HCT116 (cell line): ENCODE results near the gene PIEZO2. TPM values are rescaled to one million over a fixed set of nuclear protein-coding genes. Genes with fewer than 3 reads are reported as not detected.

ENCODE experiments used
- ATAC-seq: fragments of 200-7000 bp; cut with Tn5 transposase; 2 replicates; pipeline ENCODE4 v1.9.1; 2020; ENCODE audit warnings: mild to moderate bottlenecking, moderate library complexity
- BruUV-seq: library from RNA; stranded (reverse); fragments of 400-500 nt; replicated peaks from 2 replicates; lab custom pipeline; 2021; lab: Mats Ljungman, UMichigan
- CTCF ChIA-PET: fragments of 300-600 bp; sonication (Branson Sonifier 250); formaldehyde crosslinking; loops from one replicate; lab custom pipeline; 2021; ENCODE audit warnings: antibody characterized with exemption; lab: Charles Lee
- POLR2A ChIA-PET: fragments of 300-600, 350-600 bp; sonication (Branson Sonifier 250); formaldehyde crosslinking; loops from one replicate; lab custom pipeline; 2021; ENCODE audit warnings: antibody characterized with exemption; lab: Charles Lee
- RAD21 ChIA-PET, 2 experiments: fragments of 300-600 bp; sonication (Branson Sonifier 250); formaldehyde crosslinking; loops; one replicate each; lab custom pipeline; 2023; ENCODE audit warnings: low total read pairs in 2 of 2; ENCODE audit not compliant: uncharacterized antibody in 2 of 2, unreplicated experiment in 2 of 2, low non-redundant PET in 1 of 2; lab: Charles Lee
- DNase-seq: peaks from one replicate; pipeline ENCODE4 v3.0.0-alpha.2; 2010; ENCODE audit warnings: low read depth, low spot score
- H2AFZ ChIP-seq: fragments of 200-600 bp; shearing (Covaris generic), sonication (generic); 2 replicates; pipeline ENCODE4 v1.6.1; 2017; ENCODE audit warnings: low read depth, mixed run types, mixed read lengths, antibody characterized with exemption, low read length; ENCODE audit not compliant: poor library complexity, severe bottlenecking
- H3K27ac ChIP-seq: 2 replicates; pipeline ENCODE4 v1.5.1; 2012; ENCODE audit warnings: low read depth, low read length
- H3K27me3 ChIP-seq: fragments of 200-600 bp; sonication (generic); 2 replicates; pipeline ENCODE4 v1.6.1; 2016; ENCODE audit warnings: mixed run types, low read length, mixed read lengths; ENCODE audit not compliant: insufficient read depth
- H3K36me3 ChIP-seq, 2 experiments: fragments of 200-500 bp in 1 of 2; fragments of 200-600 bp in 1 of 2; sonication (Bioruptor generic) in 1 of 2; sonication (generic) in 1 of 2; 2 replicates each; pipeline versions ENCODE4 v1.5.1 to v1.6.1; 2014 to 2016; ENCODE audit warnings: low read length in 2 of 2, inconsistent platforms in 1 of 2, mixed read lengths in 1 of 2, mixed run types in 1 of 2; ENCODE audit not compliant: insufficient read depth in 2 of 2, control insufficient read depth in 1 of 2
- H3K4me1 ChIP-seq, 2 experiments: fragments of 200-600 bp in 1 of 2; sonication (generic) in 1 of 2; 2 replicates each; pipeline versions ENCODE4 v1.5.1 to v1.6.1; 2012 to 2017; ENCODE audit warnings: low read length in 2 of 2, inconsistent platforms in 1 of 2, mild to moderate bottlenecking in 1 of 2, mixed read lengths in 1 of 2, mixed run types in 1 of 2, moderate library complexity in 1 of 2; ENCODE audit not compliant: insufficient read depth in 2 of 2, control insufficient read depth in 1 of 2
- H3K4me2 ChIP-seq: fragments of 200-600 bp; sonication (generic); 2 replicates; pipeline ENCODE4 v1.6.1; 2017; ENCODE audit warnings: mixed run types, low read length, mixed read lengths
- H3K4me3 ChIP-seq, 2 experiments: fragments of 200-600 bp in 1 of 2; sonication (generic) in 1 of 2; replicated peaks in 1 of 2; 2 replicates each; pipeline ENCODE4 v1.5.1; 2011 to 2016; ENCODE audit warnings: low read length in 2 of 2, control low read depth in 1 of 2, low read depth in 1 of 2, mild to moderate bottlenecking in 1 of 2, mixed read lengths in 1 of 2, mixed run types in 1 of 2
- H3K79me2 ChIP-seq: fragments of 200-600 bp; sonication (generic); 2 replicates; pipeline ENCODE4 v1.6.1; 2017; ENCODE audit warnings: mild to moderate bottlenecking, mixed run types, low read length, moderate library complexity, mixed read lengths; ENCODE audit not compliant: insufficient read depth
- H3K9ac ChIP-seq: fragments of 200-600 bp; sonication (generic); 2 replicates; pipeline ENCODE4 v1.6.1; 2016; ENCODE audit warnings: low read length, mixed read lengths
- H3K9me2 ChIP-seq: fragments of 200-600 bp; sonication (generic), shearing (Covaris generic); 2 replicates; pipeline ENCODE4 v1.6.1; 2017; ENCODE audit warnings: mixed run types, mild to moderate bottlenecking, moderate library complexity; ENCODE audit not compliant: insufficient read depth
- H3K9me3 ChIP-seq, 2 experiments: fragments of 200-500 bp in 1 of 2; fragments of 200-600 bp in 1 of 2; sonication (Bioruptor generic) in 1 of 2; sonication (generic) in 1 of 2; 2 replicates each; pipeline ENCODE4 v1.6.1; 2014 to 2017; ENCODE audit warnings: low read length in 2 of 2, mixed read lengths in 2 of 2, inconsistent platforms in 1 of 2, low read depth in 1 of 2, mild to moderate bottlenecking in 1 of 2, mixed run types in 1 of 2, moderate library complexity in 1 of 2; ENCODE audit not compliant: control insufficient read depth in 1 of 2, insufficient read depth in 1 of 2
- H4K20me1 ChIP-seq: fragments of 200-600 bp; sonication (generic), shearing (Covaris generic); 2 replicates; pipeline ENCODE4 v1.6.1; 2017; ENCODE audit warnings: mixed run types, mild to moderate bottlenecking, moderate library complexity; ENCODE audit not compliant: insufficient read depth
- CBX3 ChIP-seq: IDR thresholded peaks from 2 replicates; pipeline ENCODE4 v1.6.1; 2012; ENCODE audit warnings: low read depth
- EGR1 ChIP-seq: IDR thresholded peaks from 2 replicates; pipeline ENCODE4 v1.6.1; 2012; ENCODE audit warnings: low read depth
- EZH2 ChIP-seq: fragments of 200-600 bp; sonication (generic); IDR thresholded peaks from 2 replicates; pipeline ENCODE4 v1.6.1; 2017; ENCODE audit warnings: antibody characterized with exemption, mixed run types
- EZH2phosphoT487 ChIP-seq: fragments of 200-600 bp; IDR thresholded peaks from 2 replicates; pipeline ENCODE4 v1.6.1; 2018; ENCODE audit warnings: antibody characterized with exemption, borderline replicate concordance
- FOSL1 ChIP-seq: IDR thresholded peaks from 2 replicates; pipeline ENCODE4 v1.6.1; 2012; ENCODE audit warnings: low read depth
- POLR2A ChIP-seq: IDR thresholded peaks from 2 replicates; pipeline ENCODE4 v1.7.0; 2011; ENCODE audit warnings: borderline replicate concordance; ENCODE audit not compliant: insufficient read depth, insufficient read length; ENCODE audit errors: extremely low read depth
- POLR2AphosphoS5 ChIP-seq: IDR thresholded peaks from 2 replicates; pipeline ENCODE4 v1.6.1; 2011; ENCODE audit warnings: mild to moderate bottlenecking, low read depth, low read length, moderate library complexity
- RAD21 ChIP-seq: IDR thresholded peaks from 2 replicates; pipeline ENCODE4 v1.6.1; 2012; ENCODE audit warnings: low read depth, mild to moderate bottlenecking
- SIN3A ChIP-seq: IDR thresholded peaks from 2 replicates; pipeline ENCODE4 v1.6.1; 2012; ENCODE audit warnings: low read depth
- SP1 ChIP-seq: IDR thresholded peaks from 2 replicates; pipeline ENCODE4 v1.6.1; 2012; ENCODE audit warnings: low read depth
- SRF ChIP-seq: IDR thresholded peaks from 2 replicates; pipeline ENCODE4 v1.6.1; 2012; ENCODE audit warnings: low read depth
- TCF7L2 ChIP-seq: IDR thresholded peaks from 2 replicates; pipeline ENCODE4 v1.7.0; 2011; ENCODE audit warnings: borderline replicate concordance, inconsistent platforms; ENCODE audit not compliant: insufficient read depth, insufficient read length; ENCODE audit errors: extremely low read depth
- ZNF274 ChIP-seq: fragments of 200-500 bp; sonication (Bioruptor generic); IDR thresholded peaks from 2 replicates; pipeline ENCODE4 v1.6.1; 2014; ENCODE audit warnings: mild to moderate bottlenecking, low read depth, low read length, inconsistent platforms
- intact Hi-C: fragments of 100-400 bp; cut with micrococcal nuclease; formaldehyde crosslinking; loops from 2 replicates; pipeline ENCODE4 v1.10.0; 2022
- total RNA-seq: library from RNA; stranded (reverse); gene quantifications from one replicate; pipeline ENCODE4 v1.2.1, GENCODE V29; 2021; ENCODE audit not compliant: unreplicated experiment
- TF ChIP-seq, protein P1 (sequence below): IDR thresholded peaks from 2 replicates; pipeline ENCODE4 v1.6.1; 2012
- TF ChIP-seq, protein P2 (sequence below): IDR thresholded peaks from 2 replicates; pipeline ENCODE4 v1.6.1; 2012
- TF ChIP-seq, protein P3 (sequence below): IDR thresholded peaks from 2 replicates; pipeline ENCODE4 v1.6.1; 2011; ENCODE audit warnings: mild to moderate bottlenecking, low read length, moderate library complexity; ENCODE audit not compliant: insufficient replicate concordance; ENCODE audit errors: extremely low read depth
- TF ChIP-seq, protein P4 (sequence below): IDR thresholded peaks from 2 replicates; pipeline ENCODE4 v1.6.1; 2012; ENCODE audit warnings: low read depth
- TF ChIP-seq, protein P5 (sequence below), 3 experiments: fragments of 200-600 bp in 1 of 3; sonication (generic) in 1 of 3; IDR thresholded peaks in 2 of 3; conservative IDR thresholded peaks in 1 of 3; 2 replicates each; pipeline ENCODE4 v1.5.1; 2012 to 2017; ENCODE audit warnings: low read depth in 2 of 3, low read length in 2 of 3, antibody characterized with exemption in 1 of 3, borderline replicate concordance in 1 of 3, control low read depth in 1 of 3, mild to moderate bottlenecking in 1 of 3, mixed read lengths in 1 of 3, mixed run types in 1 of 3, moderate library complexity in 1 of 3; ENCODE audit not compliant: insufficient read depth in 1 of 3

The PIEZO2 gene
- total RNA-seq, 1 experiment from 2014 or later: 0.34 TPM

DNA sequence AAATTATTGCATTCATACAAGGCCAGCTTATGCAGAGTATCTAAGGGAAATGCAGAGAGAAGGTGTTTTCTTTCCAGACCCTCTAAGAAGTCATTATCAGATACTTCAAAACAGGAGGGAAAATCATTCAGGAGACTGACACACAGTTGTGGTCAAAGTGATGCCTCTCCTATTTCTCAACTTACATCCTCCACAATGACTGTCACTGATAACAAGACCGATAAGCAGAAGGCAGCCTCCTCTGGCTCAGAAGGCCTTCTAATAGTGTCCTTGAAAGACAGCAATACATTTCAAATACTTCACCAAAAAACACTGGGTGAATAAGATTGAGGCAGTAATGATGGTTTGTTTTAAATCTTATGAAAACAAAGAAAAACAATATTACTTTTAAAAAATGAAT lies 199.7 kb downstream of the PIEZO2 start:
- Histone ChIP-seq H3K27me3 (no peaks in the 10 kb centered on the region), H4K20me1 (no peaks in the 10 kb centered on the region), H3K36me3 (no peaks in the 10 kb centered on the region), H3K4me1 (no peaks in the 10 kb centered on the region), H3K9me3 (peaks cover 13 to 15% of the 10 kb centered on the region in 2 experiments; a peak in 3 of 4 replicates), H3K27ac (no peak overlapping the region), H3K79me2 (no peaks in the 10 kb centered on the region), H3K9me2 (no peaks in the 10 kb centered on the region), H3K4me3 (no peak overlapping the region), H3K4me2 (no peak overlapping the region), H2AFZ (no peak overlapping the region), H3K9ac (no peak overlapping the region)
- no TSS peak for BruUV-seq
- DNase-seq (no peak), ATAC-seq (no peak)
- intact Hi-C loops: no loop called here
- RAD21 ChIA-PET: no interaction called here
- CTCF ChIA-PET: no interaction called here
- POLR2A ChIA-PET: no interaction called here
- TF ChIP-seq EZH2 (no peak), CBX3 (no peak), SP1 (no peak), EGR1 (no peak), SIN3A (no peak), FOSL1 (no peak), RAD21 (no peak), EZH2phosphoT487 (no peak), POLR2AphosphoS5 (no peak), SRF (no peak), ZNF274 (no peak), TCF7L2 (no peak), POLR2A (no peak)
- TF ChIP-seq, protein P1, sequence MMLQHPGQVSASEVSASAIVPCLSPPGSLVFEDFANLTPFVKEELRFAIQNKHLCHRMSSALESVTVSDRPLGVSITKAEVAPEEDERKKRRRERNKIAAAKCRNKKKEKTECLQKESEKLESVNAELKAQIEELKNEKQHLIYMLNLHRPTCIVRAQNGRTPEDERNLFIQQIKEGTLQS: no peak
- TF ChIP-seq, protein P2, sequence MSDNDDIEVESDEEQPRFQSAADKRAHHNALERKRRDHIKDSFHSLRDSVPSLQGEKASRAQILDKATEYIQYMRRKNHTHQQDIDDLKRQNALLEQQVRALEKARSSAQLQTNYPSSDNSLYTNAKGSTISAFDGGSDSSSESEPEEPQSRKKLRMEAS: no peak
- TF ChIP-seq, protein P3, sequence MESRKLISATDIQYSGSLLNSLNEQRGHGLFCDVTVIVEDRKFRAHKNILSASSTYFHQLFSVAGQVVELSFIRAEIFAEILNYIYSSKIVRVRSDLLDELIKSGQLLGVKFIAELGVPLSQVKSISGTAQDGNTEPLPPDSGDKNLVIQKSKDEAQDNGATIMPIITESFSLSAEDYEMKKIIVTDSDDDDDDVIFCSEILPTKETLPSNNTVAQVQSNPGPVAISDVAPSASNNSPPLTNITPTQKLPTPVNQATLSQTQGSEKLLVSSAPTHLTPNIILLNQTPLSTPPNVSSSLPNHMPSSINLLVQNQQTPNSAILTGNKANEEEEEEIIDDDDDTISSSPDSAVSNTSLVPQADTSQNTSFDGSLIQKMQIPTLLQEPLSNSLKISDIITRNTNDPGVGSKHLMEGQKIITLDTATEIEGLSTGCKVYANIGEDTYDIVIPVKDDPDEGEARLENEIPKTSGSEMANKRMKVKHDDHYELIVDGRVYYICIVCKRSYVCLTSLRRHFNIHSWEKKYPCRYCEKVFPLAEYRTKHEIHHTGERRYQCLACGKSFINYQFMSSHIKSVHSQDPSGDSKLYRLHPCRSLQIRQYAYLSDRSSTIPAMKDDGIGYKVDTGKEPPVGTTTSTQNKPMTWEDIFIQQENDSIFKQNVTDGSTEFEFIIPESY: no peak
- TF ChIP-seq, protein P4, sequence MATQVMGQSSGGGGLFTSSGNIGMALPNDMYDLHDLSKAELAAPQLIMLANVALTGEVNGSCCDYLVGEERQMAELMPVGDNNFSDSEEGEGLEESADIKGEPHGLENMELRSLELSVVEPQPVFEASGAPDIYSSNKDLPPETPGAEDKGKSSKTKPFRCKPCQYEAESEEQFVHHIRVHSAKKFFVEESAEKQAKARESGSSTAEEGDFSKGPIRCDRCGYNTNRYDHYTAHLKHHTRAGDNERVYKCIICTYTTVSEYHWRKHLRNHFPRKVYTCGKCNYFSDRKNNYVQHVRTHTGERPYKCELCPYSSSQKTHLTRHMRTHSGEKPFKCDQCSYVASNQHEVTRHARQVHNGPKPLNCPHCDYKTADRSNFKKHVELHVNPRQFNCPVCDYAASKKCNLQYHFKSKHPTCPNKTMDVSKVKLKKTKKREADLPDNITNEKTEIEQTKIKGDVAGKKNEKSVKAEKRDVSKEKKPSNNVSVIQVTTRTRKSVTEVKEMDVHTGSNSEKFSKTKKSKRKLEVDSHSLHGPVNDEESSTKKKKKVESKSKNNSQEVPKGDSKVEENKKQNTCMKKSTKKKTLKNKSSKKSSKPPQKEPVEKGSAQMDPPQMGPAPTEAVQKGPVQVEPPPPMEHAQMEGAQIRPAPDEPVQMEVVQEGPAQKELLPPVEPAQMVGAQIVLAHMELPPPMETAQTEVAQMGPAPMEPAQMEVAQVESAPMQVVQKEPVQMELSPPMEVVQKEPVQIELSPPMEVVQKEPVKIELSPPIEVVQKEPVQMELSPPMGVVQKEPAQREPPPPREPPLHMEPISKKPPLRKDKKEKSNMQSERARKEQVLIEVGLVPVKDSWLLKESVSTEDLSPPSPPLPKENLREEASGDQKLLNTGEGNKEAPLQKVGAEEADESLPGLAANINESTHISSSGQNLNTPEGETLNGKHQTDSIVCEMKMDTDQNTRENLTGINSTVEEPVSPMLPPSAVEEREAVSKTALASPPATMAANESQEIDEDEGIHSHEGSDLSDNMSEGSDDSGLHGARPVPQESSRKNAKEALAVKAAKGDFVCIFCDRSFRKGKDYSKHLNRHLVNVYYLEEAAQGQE: no peak
- TF ChIP-seq, protein P5, sequence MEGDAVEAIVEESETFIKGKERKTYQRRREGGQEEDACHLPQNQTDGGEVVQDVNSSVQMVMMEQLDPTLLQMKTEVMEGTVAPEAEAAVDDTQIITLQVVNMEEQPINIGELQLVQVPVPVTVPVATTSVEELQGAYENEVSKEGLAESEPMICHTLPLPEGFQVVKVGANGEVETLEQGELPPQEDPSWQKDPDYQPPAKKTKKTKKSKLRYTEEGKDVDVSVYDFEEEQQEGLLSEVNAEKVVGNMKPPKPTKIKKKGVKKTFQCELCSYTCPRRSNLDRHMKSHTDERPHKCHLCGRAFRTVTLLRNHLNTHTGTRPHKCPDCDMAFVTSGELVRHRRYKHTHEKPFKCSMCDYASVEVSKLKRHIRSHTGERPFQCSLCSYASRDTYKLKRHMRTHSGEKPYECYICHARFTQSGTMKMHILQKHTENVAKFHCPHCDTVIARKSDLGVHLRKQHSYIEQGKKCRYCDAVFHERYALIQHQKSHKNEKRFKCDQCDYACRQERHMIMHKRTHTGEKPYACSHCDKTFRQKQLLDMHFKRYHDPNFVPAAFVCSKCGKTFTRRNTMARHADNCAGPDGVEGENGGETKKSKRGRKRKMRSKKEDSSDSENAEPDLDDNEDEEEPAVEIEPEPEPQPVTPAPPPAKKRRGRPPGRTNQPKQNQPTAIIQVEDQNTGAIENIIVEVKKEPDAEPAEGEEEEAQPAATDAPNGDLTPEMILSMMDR (IDR thresholded peaks at IDR 0.05 in 2 of 3, conservative IDR thresholded peaks at IDR 0.05 in 1 of 3; ENCODE audit: borderline replicate concordance in 1 of 3, insufficient read depth in 1 of 3, low read depth in 2 of 3, low read length in 2 of 3): no peak
